ENCODE data around the gene ATP11B. TPM values are rescaled to one million over a fixed set of nuclear protein-coding genes. Genes with fewer than 3 reads are reported as not detected.

ATP11B gene
- 64.3 and 77.9 TPM in 2 replicates for total RNA-seq (2014; rRNA removed; shearing (Covaris generic))

GRCh38 chr3:182792901-182793662 is at the start of gene ATP11B:
TSS of gene ATP11B (plus strand) at chr3:182793504. CDS start at chr3:182793760, 256 bp downstream.
- DNase-seq (ENCODE audit: low read depth), result peak; percentile 79

- DNase-seq (ENCODE audit: low read depth), result no peak
Measured at GRCh38 chr3:182746959-182747358, 46.3 kb upstream of the ATP11B start.

- DNase-seq (ENCODE audit: low read depth), result no peak
Measured at GRCh38 chr3:182755308-182755707, 38.0 kb upstream of the ATP11B start.

- no peak for DNase-seq (ENCODE audit: low read depth)
Measured at GRCh38 chr3:182755712-182756111, 37.6 kb upstream of the ATP11B start.

GRCh38 chr3:182760576-182761164 is 32.6 kb upstream of the ATP11B start:
- DNase-seq (ENCODE audit: low read depth), result no peak

- DNase-seq (ENCODE audit: low read depth), result no peak
Measured at GRCh38 chr3:182763896-182764295, 29.4 kb upstream of the ATP11B start.

GRCh38 chr3:182765287-182765686 is 28.0 kb upstream of the ATP11B start:
- no peak for DNase-seq (ENCODE audit: low read depth)

GRCh38 chr3:182766099-182766498 is 27.2 kb upstream of the ATP11B start:
- no peak for DNase-seq (ENCODE audit: low read depth)

GRCh38 chr3:182768413-182768812 is 24.9 kb upstream of the ATP11B start:
- no peak for DNase-seq (ENCODE audit: low read depth)

- no peak for DNase-seq (ENCODE audit: low read depth)
Measured at GRCh38 chr3:182769673-182770072, 23.6 kb upstream of the ATP11B start.

- no peak for DNase-seq (ENCODE audit: low read depth)
Measured at GRCh38 chr3:182782149-182782548, 11.2 kb upstream of the ATP11B start.

- DNase-seq (ENCODE audit: low read depth), result no peak
Measured at GRCh38 chr3:182783106-182783505, 10.2 kb upstream of the ATP11B start.

- DNase-seq (ENCODE audit: low read depth), result no peak
Measured at GRCh38 chr3:182784542-182784941, 8.8 kb upstream of the ATP11B start.

GRCh38 chr3:182785142-182785541 is 8.2 kb upstream of the ATP11B start:
- no peak for DNase-seq (ENCODE audit: low read depth)

- DNase-seq (ENCODE audit: low read depth), result no peak
Measured at GRCh38 chr3:182785756-182786155, 7.5 kb upstream of the ATP11B start.

GRCh38 chr3:182786564-182787196 is 6.6 kb upstream of the ATP11B start:
- no peak for DNase-seq (ENCODE audit: low read depth)

- DNase-seq (ENCODE audit: low read depth), result no peak
Measured at GRCh38 chr3:182787302-182788036, 5.8 kb upstream of the ATP11B start.

- DNase-seq (ENCODE audit: low read depth), result no peak
Measured at GRCh38 chr3:182789371-182789770, 3.9 kb upstream of the ATP11B start.

GRCh38 chr3:182790612-182791011 is 2.7 kb upstream of the ATP11B start:
- no peak for DNase-seq (ENCODE audit: low read depth)

GRCh38 chr3:182793663-182794454 is 555 bp downstream of the ATP11B start:
- peak; percentile 52 for DNase-seq (ENCODE audit: low read depth)
